ENCODE results near the gene TRIM67.

DNA sequence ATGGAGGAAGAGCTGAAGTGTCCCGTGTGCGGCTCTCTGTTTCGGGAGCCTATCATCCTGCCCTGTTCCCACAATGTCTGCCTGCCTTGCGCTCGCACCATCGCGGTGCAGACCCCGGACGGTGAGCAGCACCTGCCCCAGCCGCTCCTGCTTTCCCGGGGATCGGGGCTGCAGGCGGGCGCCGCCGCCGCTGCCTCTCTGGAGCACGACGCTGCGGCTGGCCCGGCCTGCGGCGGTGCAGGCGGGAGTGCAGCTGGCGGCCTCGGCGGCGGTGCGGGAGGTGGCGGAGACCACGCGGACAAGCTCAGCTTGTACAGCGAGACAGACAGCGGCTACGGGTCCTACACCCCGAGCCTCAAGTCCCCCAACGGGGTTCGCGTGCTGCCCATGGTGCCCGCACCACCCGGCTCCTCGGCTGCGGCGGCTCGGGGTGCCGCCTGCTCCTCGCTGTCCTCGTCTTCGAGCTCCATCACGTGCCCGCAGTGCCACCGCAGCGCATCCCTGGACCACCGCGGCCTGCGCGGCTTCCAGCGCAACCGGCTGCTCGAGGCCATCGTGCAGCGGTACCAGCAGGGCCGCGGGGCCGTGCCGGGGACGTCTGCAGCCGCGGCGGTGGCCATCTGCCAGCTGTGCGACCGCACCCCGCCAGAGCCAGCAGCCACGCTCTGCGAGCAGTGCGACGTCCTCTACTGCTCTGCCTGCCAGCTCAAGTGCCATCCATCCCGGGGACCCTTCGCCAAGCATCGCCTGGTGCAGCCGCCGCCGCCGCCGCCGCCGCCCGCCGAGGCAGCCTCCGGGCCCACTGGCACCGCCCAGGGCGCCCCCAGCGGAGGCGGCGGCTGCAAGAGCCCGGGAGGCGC, 1.3 kb downstream of the TRIM67 start:
- TF ChIP-seq EZH2 (IDR thresholded peaks at IDR 0.05; ENCODE audit: insufficient read depth, poor library complexity, severe bottlenecking), result peak; percentile 73
- no peak for TF ChIP-seq EZH2phosphoT487 (IDR thresholded peaks at IDR 0.05; ENCODE audit: insufficient read depth, low read depth)
